Measurements from ENCODE around the gene PPM1E. TPM values are rescaled to one million over a fixed set of nuclear protein-coding genes. Genes with fewer than 3 reads are reported as not detected.

Gene PPM1E
- polyA plus RNA-seq, 1 donor (not counting 4 experiments of a cell fraction or from before 2014, with no cell fraction given), result not detected

DNA sequence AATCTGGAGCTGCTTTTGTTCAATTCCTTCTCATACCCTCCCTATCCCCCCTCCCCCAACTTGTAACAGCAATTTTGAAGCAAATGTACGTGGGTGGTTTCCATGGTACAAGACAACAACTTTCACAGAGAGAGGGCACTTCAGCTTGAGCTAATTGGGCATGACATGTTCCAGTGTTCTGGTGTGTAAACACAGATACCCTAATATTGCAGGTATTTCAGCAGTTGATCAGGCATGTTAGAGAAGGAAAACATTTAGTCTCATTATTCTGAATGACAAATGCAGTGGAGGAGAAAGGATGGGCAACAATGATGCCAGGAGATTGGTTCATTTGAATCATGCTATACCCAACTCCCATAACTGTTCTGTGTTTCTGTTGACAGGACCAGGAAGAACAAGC, 213.5 kb downstream of the PPM1E start:
- Histone ChIP-seq H4K20me1 (ENCODE audit: control insufficient read depth, extremely low read depth, insufficient read depth, low read length) (no peaks in the 10 kb centered on the region), H3K9ac (ENCODE audit: control insufficient read depth, extremely low read depth, insufficient read depth, low read length) (no peak overlapping the region), H3K27ac (ENCODE audit: control insufficient read depth, insufficient read depth, low read length) (no peak overlapping the region), H2AFZ (ENCODE audit: control insufficient read depth, low read length) (no peak overlapping the region), H3K36me3 (ENCODE audit: control insufficient read depth in 2 of 2, extremely low read depth in 1 of 2, insufficient read depth in 2 of 2, low read length in 2 of 2) (no peaks in the 10 kb centered on the region), H3K27me3 (ENCODE audit: control insufficient read depth, extremely low read depth, insufficient read depth, low read length) (no peaks in the 10 kb centered on the region), H3K4me2 (ENCODE audit: control insufficient read depth, extremely low read depth, insufficient read depth, low read depth, low read length) (no peak overlapping the region), H3K4me3 (ENCODE audit: control insufficient read depth in 2 of 3, extremely low read depth in 1 of 3, insufficient read depth in 2 of 3, low read depth in 1 of 3, low read length in 3 of 3) (no peak overlapping the region), H3K9me3 (ENCODE audit: control insufficient read depth, low read depth, low read length) (no peaks in the 10 kb centered on the region), H3K79me2 (ENCODE audit: control insufficient read depth, insufficient read depth, low read length) (no peaks in the 10 kb centered on the region), H3K9me1 (ENCODE audit: control insufficient read depth, extremely low read depth, insufficient read depth, low read length) (no peaks in the 10 kb centered on the region), H3K4me1 (ENCODE audit: control insufficient read depth, extremely low read depth, insufficient read depth, low read length) (no peaks in the 10 kb centered on the region)
- no peak for DNase-seq (ENCODE audit: low read depth, low spot score)
- no peak for TF ChIP-seq CTCF (optimal IDR thresholded peaks at IDR 0.05 in 1 of 3, IDR thresholded peaks at IDR 0.05 in 1 of 3, conservative IDR thresholded peaks at IDR 0.05 in 1 of 3; ENCODE audit: extremely low read depth in 1 of 3, insufficient read depth in 2 of 3, low read length in 3 of 3)
- no peak for TF ChIP-seq EZH2 (IDR thresholded peaks at IDR 0.05; ENCODE audit: low read length)
- no peak for FAIRE-seq
- dilution Hi-C loops (cut with MboI; ENCODE audit: extremely low pct_ligation_motif_present, low sequenced_read_pairs), result no loop called here

GRCh38 chr17:58969612-58970011, 214.0 kb downstream of the PPM1E start:
- dilution Hi-C loops (cut with MboI; ENCODE audit: extremely low pct_ligation_motif_present, low sequenced_read_pairs), result no loop called here
- Histone ChIP-seq H4K20me1 (ENCODE audit: control insufficient read depth, extremely low read depth, insufficient read depth, low read length) (no peaks in the 10 kb centered on the region), H3K9ac (ENCODE audit: control insufficient read depth, extremely low read depth, insufficient read depth, low read length) (no peak overlapping the region), H3K9me3 (ENCODE audit: control insufficient read depth, low read depth, low read length) (no peaks in the 10 kb centered on the region), H3K27ac (ENCODE audit: control insufficient read depth, insufficient read depth, low read length) (no peak overlapping the region), H3K4me3 (ENCODE audit: control insufficient read depth in 2 of 3, extremely low read depth in 1 of 3, insufficient read depth in 2 of 3, low read depth in 1 of 3, low read length in 3 of 3) (no peak overlapping the region), H3K9me1 (ENCODE audit: control insufficient read depth, extremely low read depth, insufficient read depth, low read length) (no peaks in the 10 kb centered on the region), H3K4me2 (ENCODE audit: control insufficient read depth, extremely low read depth, insufficient read depth, low read depth, low read length) (no peak overlapping the region), H3K79me2 (ENCODE audit: control insufficient read depth, insufficient read depth, low read length) (no peaks in the 10 kb centered on the region), H3K4me1 (ENCODE audit: control insufficient read depth, extremely low read depth, insufficient read depth, low read length) (no peaks in the 10 kb centered on the region), H3K27me3 (ENCODE audit: control insufficient read depth, extremely low read depth, insufficient read depth, low read length) (no peaks in the 10 kb centered on the region), H3K36me3 (ENCODE audit: control insufficient read depth in 2 of 2, extremely low read depth in 1 of 2, insufficient read depth in 2 of 2, low read length in 2 of 2) (no peaks in the 10 kb centered on the region), H2AFZ (ENCODE audit: control insufficient read depth, low read length) (no peak overlapping the region)
- no peak for FAIRE-seq
- no peak for DNase-seq (ENCODE audit: low read depth, low spot score)
- no peak for TF ChIP-seq CTCF (optimal IDR thresholded peaks at IDR 0.05 in 1 of 3, IDR thresholded peaks at IDR 0.05 in 1 of 3, conservative IDR thresholded peaks at IDR 0.05 in 1 of 3; ENCODE audit: extremely low read depth in 1 of 3, insufficient read depth in 2 of 3, low read length in 3 of 3)
- TF ChIP-seq EZH2 (IDR thresholded peaks at IDR 0.05; ENCODE audit: low read length), result no peak

Measured in keratinocyte (primary cell).